ENCODE results near the gene CIAPIN1. TPM values are rescaled to one million over a fixed set of nuclear protein-coding genes. Genes with fewer than 3 reads are reported as not detected.
"Not testable (repeated sequence)": the region's sequence is repeated elsewhere in the genome, so short reads cannot be mapped to it uniquely, and the experiment has no call there.

The CIAPIN1 gene
- total RNA-seq, 2 experiments from 2014 or later = 27.8 to 28.0 TPM

GRCh38 chr16:57401943-57402640 lies 45.1 kb downstream of the CIAPIN1 start:
- Mint-ChIP-seq H3K4me1 (ENCODE audit: low read depth) (no peaks in the 10 kb centered on the region), H3K4me3 (no peak overlapping the region), H3K27me3 (no peaks in the 10 kb centered on the region), H3K9me3 (no peaks in the 10 kb centered on the region), H3K27ac (no peak overlapping the region), H3K36me3 (ENCODE audit: low read depth) (no peaks in the 10 kb centered on the region)
- no peak for TF ChIP-seq CTCF (IDR thresholded peaks at IDR 0.05)
- no peaks in the 10 kb centered on the region for H3K9me3 ChIP-seq (ENCODE audit: control insufficient read depth in 1 of 2, insufficient read depth in 1 of 2, low read length in 2 of 2)
- no peak overlapping the region for H3K27ac ChIP-seq (ENCODE audit: low read depth in 1 of 2, low read length in 2 of 2)
- no peak for ATAC-seq (ENCODE audit: poor library complexity)
- H3K4me3 ChIP-seq (ENCODE audit: low read length) = no peak overlapping the region
- POLR2A ChIA-PET = no interaction called here
- no peak for DNase-seq
- no peaks in the 10 kb centered on the region for H3K36me3 ChIP-seq (ENCODE audit: insufficient read depth, low read length)
- intact Hi-C loops (cut with DNase I, micrococcal nuclease) = no loop called here
- no peaks in the 10 kb centered on the region for H3K27me3 ChIP-seq (ENCODE audit: control insufficient read depth in 1 of 2, insufficient read depth in 2 of 2, low read length in 2 of 2)
- CTCF ChIA-PET = no interaction called here
- H3K4me1 ChIP-seq (ENCODE audit: insufficient read depth, low read length) = no peaks in the 10 kb centered on the region

GRCh38 chr16:57397493-57397892 lies 49.7 kb downstream of the CIAPIN1 start:
- H3K4me1 Mint-ChIP-seq (ENCODE audit: low read depth); H3K27me3 ChIP-seq (ENCODE audit: control insufficient read depth in 1 of 2, insufficient read depth in 2 of 2, low read length in 2 of 2); POLR2A ChIA-PET; H3K9me3 Mint-ChIP-seq; H3K27ac Mint-ChIP-seq; CTCF ChIA-PET; ATAC-seq (ENCODE audit: poor library complexity); H3K36me3 Mint-ChIP-seq (ENCODE audit: low read depth); DNase-seq; H3K4me3 ChIP-seq (ENCODE audit: low read length); H3K27me3 Mint-ChIP-seq; H3K4me3 Mint-ChIP-seq; H3K4me1 ChIP-seq (ENCODE audit: insufficient read depth, low read length); H3K27ac ChIP-seq (ENCODE audit: low read depth in 1 of 2, low read length in 2 of 2); intact Hi-C loops (cut with DNase I, micrococcal nuclease); H3K36me3 ChIP-seq (ENCODE audit: insufficient read depth, low read length); H3K9me3 ChIP-seq (ENCODE audit: control insufficient read depth in 1 of 2, insufficient read depth in 1 of 2, low read length in 2 of 2): not testable (repeated sequence)

GRCh38 chr16:57396786-57397185 lies 50.4 kb downstream of the CIAPIN1 start:
- Mint-ChIP-seq H3K4me1 (ENCODE audit: low read depth) (no peaks in the 10 kb centered on the region), H3K4me3 (no peak overlapping the region), H3K27me3 (peaks cover 6% of the 10 kb centered on the region), H3K9me3 (no peaks in the 10 kb centered on the region), H3K36me3 (ENCODE audit: low read depth) (no peaks in the 10 kb centered on the region), H3K27ac (no peak overlapping the region)
- H3K27me3 ChIP-seq (ENCODE audit: control insufficient read depth in 1 of 2, insufficient read depth in 2 of 2, low read length in 2 of 2) = no peaks in the 10 kb centered on the region
- intact Hi-C loops (cut with DNase I, micrococcal nuclease) = no loop called here
- ATAC-seq (ENCODE audit: poor library complexity) (no peak), DNase-seq (no peak)
- no peak for TF ChIP-seq CTCF (IDR thresholded peaks at IDR 0.05)
- CTCF ChIA-PET = no interaction called here
- no peak overlapping the region for H3K4me3 ChIP-seq (ENCODE audit: low read length)
- H3K27ac ChIP-seq (ENCODE audit: low read depth in 1 of 2, low read length in 2 of 2) = no peak overlapping the region
- H3K36me3 ChIP-seq (ENCODE audit: insufficient read depth, low read length) = no peaks in the 10 kb centered on the region
- POLR2A ChIA-PET = no interaction called here
- H3K4me1 ChIP-seq (ENCODE audit: insufficient read depth, low read length) = no peaks in the 10 kb centered on the region
- H3K9me3 ChIP-seq (ENCODE audit: control insufficient read depth in 1 of 2, insufficient read depth in 1 of 2, low read length in 2 of 2) = no peaks in the 10 kb centered on the region

GRCh38 chr16:57395026-57395425 lies 52.2 kb downstream of the CIAPIN1 start:
- H3K9me3 ChIP-seq (ENCODE audit: control insufficient read depth in 1 of 2, insufficient read depth in 1 of 2, low read length in 2 of 2) = no peaks in the 10 kb centered on the region
- no peaks in the 10 kb centered on the region for H3K27me3 ChIP-seq (ENCODE audit: control insufficient read depth in 1 of 2, insufficient read depth in 2 of 2, low read length in 2 of 2)
- Mint-ChIP-seq H3K36me3 (ENCODE audit: low read depth) (no peaks in the 10 kb centered on the region), H3K4me1 (ENCODE audit: low read depth) (no peaks in the 10 kb centered on the region), H3K27me3 (peaks cover 6% of the 10 kb centered on the region), H3K4me3 (no peak overlapping the region), H3K9me3 (no peaks in the 10 kb centered on the region), H3K27ac (no peak overlapping the region)
- intact Hi-C loops (cut with DNase I, micrococcal nuclease) = no loop called here
- ChIA-PET CTCF (interaction anchor here (0.7 kb wide), 1 partner anchor 563 kb away, joined by 3 read pairs; no protein-coding TSS in a partner anchor), POLR2A (no interaction called here)
- ATAC-seq (ENCODE audit: poor library complexity) = no peak
- no peak overlapping the region for H3K27ac ChIP-seq (ENCODE audit: low read depth in 1 of 2, low read length in 2 of 2)
- no peak overlapping the region for H3K4me3 ChIP-seq (ENCODE audit: low read length)
- DNase-seq = no peak
- no peaks in the 10 kb centered on the region for H3K36me3 ChIP-seq (ENCODE audit: insufficient read depth, low read length)
- no peaks in the 10 kb centered on the region for H3K4me1 ChIP-seq (ENCODE audit: insufficient read depth, low read length)
- TF ChIP-seq CTCF (IDR thresholded peaks at IDR 0.05) = no peak
